RWPE1 (cell line): Measurements from ENCODE around the gene HTR7.
A peak's percentile ranks its signal among the peaks of the same experiment; 100 is the strongest.

Experiments
- CTCF ChIA-PET: fragments of 350-600 bp; sonication (Branson Sonifier 250); formaldehyde crosslinking; extraction: SDS; loops from one replicate; lab custom pipeline; 2021; lab: Yijun Ruan, JAX
- POLR2A ChIA-PET: fragments of 400-600 bp; formaldehyde crosslinking; extraction: SDS; loops from one replicate; lab custom pipeline; 2020; ENCODE audit warnings: antibody characterized with exemption; ENCODE audit not compliant: low non-redundant PET; lab: Yijun Ruan, JAX
- DNase-seq: peaks from one replicate; pipeline ENCODE4 v3.0.0; 2012; ENCODE audit warnings: low spot score
- H3K27ac ChIP-seq: fragments of 450-650 bp; 2 replicates; pipeline ENCODE4 v1.5.1; 2017
- CTCF ChIP-seq: fragments of 450-650 bp; conservative IDR thresholded peaks from 2 replicates; pipeline ENCODE4 v1.5.1; 2017; ENCODE audit warnings: low read depth, mild to moderate bottlenecking

The HTR7 gene

GRCh38 chr10:90862908-90863514 lies 5.2 kb upstream of the HTR7 start:
- DNase-seq: peak; percentile 58
- peak; percentile 93 for TF ChIP-seq CTCF
- ChIA-PET POLR2A (no interaction called here), CTCF (interaction anchor here (0.6 to 1.3 kb wide), 25 partner anchors 9 to 1630 kb away, joined by 3 to 15 read pairs (median 4); partner anchors contain the start of gene RPP30)
- no peak overlapping the region for H3K27ac ChIP-seq

GRCh38 chr10:90860790-90861189 lies 3.0 kb upstream of the HTR7 start:
- TF ChIP-seq CTCF: no peak
- POLR2A ChIA-PET: no interaction called here
- CTCF ChIA-PET: interaction anchor here (0.5 to 1.2 kb wide), 2 partner anchors 11 to 73 kb away, joined by 3 read pairs; no protein-coding TSS in a partner anchor
- H3K27ac ChIP-seq: no peak overlapping the region
- DNase-seq: no peak

- ChIA-PET POLR2A (no interaction called here), CTCF (no interaction called here)
- H3K27ac ChIP-seq: no peak overlapping the region
- peak; percentile 83 for DNase-seq
- no peak for TF ChIP-seq CTCF
Observed at GRCh38 chr10:90859321-90859751, 1.5 kb upstream of the HTR7 start.

GRCh38 chr10:90858461-90858968 lies 676 bp upstream of the HTR7 start:
- peak overlapping the region; percentile 87 for H3K27ac ChIP-seq
- ChIA-PET CTCF (interaction anchor here (0.6 to 2.2 kb wide), 6 partner anchors 14 to 479 kb away, joined by 3 to 7 read pairs (median 4); partner anchors contain the start of gene RPP30), POLR2A (no interaction called here)
- no peak for DNase-seq
- TF ChIP-seq CTCF: no peak

- peak overlapping the region; percentile 87 for H3K27ac ChIP-seq
- ChIA-PET POLR2A (no interaction called here), CTCF (interaction anchor here (0.6 to 2.2 kb wide), 7 partner anchors 10 to 922 kb away, joined by 3 to 10 read pairs (median 4); partner anchors contain the start of gene RPP30)
- no peak for DNase-seq
- no peak for TF ChIP-seq CTCF
Observed at GRCh38 chr10:90856964-90857634, 740 bp downstream of the HTR7 start.

GRCh38 chr10:90856261-90856660 lies 1.6 kb downstream of the HTR7 start:
- H3K27ac ChIP-seq: no peak overlapping the region
- ChIA-PET CTCF (interaction anchor here (0.7 to 2.2 kb wide), 5 partner anchors 9 to 532 kb away, joined by 3 to 10 read pairs (median 4); partner anchors contain the start of gene RPP30), POLR2A (no interaction called here)
- no peak for TF ChIP-seq CTCF
- no peak for DNase-seq
